Heart right ventricle (tissue), 16 donors: Measurements from ENCODE around the gene SLC17A5. TPM values are rescaled to one million over a fixed set of nuclear protein-coding genes. Genes with fewer than 3 reads are reported as not detected.

Experiments
- ATAC-seq, 8 donors: fragments of 200-7000 bp; cut with Tn5 transposase; one replicate each; pipeline ENCODE4 v1.9.1; 2020; ENCODE audit warnings: mild to moderate bottlenecking in 8 of 8, moderate library complexity in 8 of 8, moderate number of reproducible peaks in 1 of 8
- DNase-seq, 2 donors: peaks; one replicate each; pipeline ENCODE4 v3.0.0-alpha.2; 2020
- H3K27ac ChIP-seq, 10 donors: fragments of 200-600 bp; sonication (generic) in 2 of 10; one replicate each; pipeline versions ENCODE4 v1.5.0 to v1.8.0; 2020 to 2022; ENCODE audit warnings: mild to moderate bottlenecking in 3 of 10
- H3K27me3 ChIP-seq, 7 donors: fragments of 200-600 bp; one replicate each; pipeline ENCODE4 v1.8.0; 2021 to 2022; ENCODE audit warnings: mild to moderate bottlenecking in 2 of 7
- H3K36me3 ChIP-seq, 9 donors: fragments of 200-600 bp; sonication (generic) in 1 of 9; one replicate each; pipeline versions ENCODE4 v1.5.0 to v1.8.0; 2020 to 2022; ENCODE audit warnings: mild to moderate bottlenecking in 2 of 9
- H3K4me1 ChIP-seq, 9 donors: fragments of 200-600 bp; sonication (generic) in 1 of 9; one replicate each; pipeline versions ENCODE4 v1.5.0 to v1.8.0; 2020 to 2022; ENCODE audit warnings: mild to moderate bottlenecking in 4 of 9
- H3K4me3 ChIP-seq, 10 donors: fragments of 200-600 bp; sonication (generic) in 2 of 10; one replicate each; pipeline versions ENCODE4 v1.5.0 to v1.8.0; 2020 to 2022; ENCODE audit warnings: mild to moderate bottlenecking in 7 of 10, moderate library complexity in 2 of 10
- H3K9me3 ChIP-seq, 11 donors: fragments of 200-600 bp in 10 of 11; sonication (generic) in 2 of 11; one replicate each; pipeline versions ENCODE4 v1.5.0 to v1.8.0; 2013 to 2022; ENCODE audit warnings: mild to moderate bottlenecking in 2 of 11, control low read depth in 1 of 11, moderate library complexity in 1 of 11
- CTCF ChIP-seq, 9 donors: fragments of 200-600 bp; sonication (generic) in 2 of 9; IDR thresholded peaks; one replicate each; pipeline versions ENCODE4 v1.5.0 to v1.8.0; 2021 to 2022; ENCODE audit warnings: antibody characterized with exemption in 9 of 9, mild to moderate bottlenecking in 5 of 9, moderate library complexity in 1 of 9
- WGBS, 2 donors: extraction: QIAGEN DNeasy Blood & Tissue Kit; methylation state at CpG; one replicate each; pipeline ENCODE4 v1.1.7; 2013; ENCODE audit warnings: inconsistent platforms in 1 of 2; 5-methylcytosine and 5-hydroxymethylcytosine counted together
- intact Hi-C, 10 donors: fragments of 100-400 bp; cut with DNase I; formaldehyde crosslinking; loops; one replicate each; pipeline versions ENCODE4 v1.11.1 to v1.14.2; 2022
- polyA plus RNA-seq, 2 donors: library from polyadenylated mRNA; stranded (reverse); fragments of 200-250 nt; gene quantifications; one replicate each; pipeline ENCODE4 v1.2.3, GENCODE V29; 2013
- total RNA-seq, 10 donors: library from RNA; stranded (reverse); fragmentation: NEBNext Ultra II Directional in 3 of 10; extraction: Animal tissue kit (Norgen Biotek cat#: 25700) in 3 of 10; gene quantifications; one replicate each; pipeline versions ENCODE4 v1.2.1 to v1.2.4, GENCODE V29; 2021 to 2023
- donor health status: Arrhythmogenic right ventricular cardiomyopathy.
- donor health status: ischemic (EF 13 %, LVEDD 7.1; RV severe dilation, severe dysfunction).
- donor health status: healthy with polysubstance abuse.
- donor health status: DM: no; HTN: yes; CAD: no.
- donor health status: DM: no; HTN: no; CAD: no.
- donor health status: ischemic (EF 25% LVEDD 6.9; RV normal size, moderate dysfunction).
- donor health status: ischemic (EF 25% LVEDD 5.7; RV mildly dilated, moderate dysfunction).
- donor health status: healthy.
- donor health status: DM: yes; HTN: yes; CAD: no.
- donor health status: Ischemic cardiomyopathy.
- donor health status: ischemic (EF 35%, LVEDD 5.7; RV mildly dilated, moderate dysfunction).
- donor health status: nonischemic (EF 11% LVEDD 7.7; RV severe dilation, severe dysfunction).
- donor health status: DM: yes; HTN: yes; CAD: no.
- donor health status: PGD.
- donor health status: ischemic (EF 29% LVEDD 5.4; RV normal size, mild dysfunction).
- donor health status: nonischemic (EF 23%, LVEDD 6.1; RV moderate dilation, normal function).

Gene SLC17A5
- total and polyA plus RNA-seq, 12 donors: 1.9 to 7.6 (median 4.7) TPM

GRCh38 chr6:73608761-73609160 lies 45.0 kb downstream of the SLC17A5 start:
- no peak for TF ChIP-seq CTCF (IDR thresholded peaks at IDR 0.05)
- ATAC-seq: no peak
- WGBS, 2 donors: 94 to 95% methylated on average over 4 of the region's 4 CpGs
- H3K36me3 ChIP-seq: peaks cover 0 to 96% (median 29%) of the 10 kb centered on the region in 9 donors
- no peaks in the 10 kb centered on the region for H3K9me3 ChIP-seq
- DNase-seq: no peak
- no peak overlapping the region for H3K4me3 ChIP-seq
- H3K27ac ChIP-seq: no peak overlapping the region
- intact Hi-C loops: loop anchor here in 1 of 10 donors (5.0 kb wide), 1 partner anchor 91 kb away; no protein-coding TSS in a partner anchor
- peaks cover 0 to 8% (median 0%) of the 10 kb centered on the region in 9 donors for H3K4me1 ChIP-seq
- no peaks in the 10 kb centered on the region for H3K27me3 ChIP-seq

DNA sequence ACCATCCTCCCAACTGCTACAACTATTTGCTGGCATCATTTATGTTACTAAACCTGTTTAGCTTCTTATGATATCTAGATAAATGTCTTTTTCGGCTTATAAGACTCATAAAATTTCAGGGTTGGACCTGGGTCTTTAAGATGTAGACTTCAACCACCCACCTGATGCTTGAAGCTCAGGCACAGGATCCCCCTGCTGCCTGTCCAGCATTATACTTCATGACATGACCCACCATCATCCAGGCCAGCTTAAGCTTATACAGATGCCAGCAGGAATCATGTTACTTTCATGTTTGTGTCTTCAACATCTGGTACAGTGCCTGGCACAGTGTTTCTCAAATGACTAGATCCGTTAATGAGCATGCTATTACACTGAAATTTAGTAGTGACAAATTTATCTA lies 47.4 kb downstream of the SLC17A5 start:
- no peak for DNase-seq
- 89 to 94% methylated on average over 2 of the region's 2 CpGs for WGBS, 2 donors
- intact Hi-C loops: loop anchor here in 1 of 10 donors (5.0 kb wide), 1 partner anchor 89 kb away; no protein-coding TSS in a partner anchor

GRCh38 chr6:73604461-73604860 lies 49.3 kb downstream of the SLC17A5 start:
- no peaks in the 10 kb centered on the region for H3K27me3 ChIP-seq
- 93 to 96% methylated on average over 5 of the region's 5 CpGs for WGBS, 2 donors
- TF ChIP-seq CTCF (IDR thresholded peaks at IDR 0.05): no peak
- DNase-seq: no peak
- intact Hi-C loops: no loop called here
- no peaks in the 10 kb centered on the region for H3K9me3 ChIP-seq
- no peak overlapping the region for H3K4me3 ChIP-seq
- no peak for ATAC-seq
- H3K36me3 ChIP-seq: peaks cover 0 to 85% (median 27%) of the 10 kb centered on the region in 9 donors
- H3K4me1 ChIP-seq: peaks cover 0 to 8% (median 0%) of the 10 kb centered on the region in 9 donors
- H3K27ac ChIP-seq: no peak overlapping the region

More for the DNA sequence above, 47.4 kb downstream of the SLC17A5 start:
- H3K9me3 ChIP-seq: no peaks in the 10 kb centered on the region
- H3K36me3 ChIP-seq: peaks cover 0 to 88% (median 18%) of the 10 kb centered on the region in 9 donors
- H3K4me1 ChIP-seq: peaks cover 0 to 8% (median 0%) of the 10 kb centered on the region in 9 donors
- no peaks in the 10 kb centered on the region for H3K27me3 ChIP-seq
- TF ChIP-seq CTCF (IDR thresholded peaks at IDR 0.05): no peak
- no peak overlapping the region for H3K4me3 ChIP-seq
- H3K27ac ChIP-seq: no peak overlapping the region
- ATAC-seq: no peak

DNA sequence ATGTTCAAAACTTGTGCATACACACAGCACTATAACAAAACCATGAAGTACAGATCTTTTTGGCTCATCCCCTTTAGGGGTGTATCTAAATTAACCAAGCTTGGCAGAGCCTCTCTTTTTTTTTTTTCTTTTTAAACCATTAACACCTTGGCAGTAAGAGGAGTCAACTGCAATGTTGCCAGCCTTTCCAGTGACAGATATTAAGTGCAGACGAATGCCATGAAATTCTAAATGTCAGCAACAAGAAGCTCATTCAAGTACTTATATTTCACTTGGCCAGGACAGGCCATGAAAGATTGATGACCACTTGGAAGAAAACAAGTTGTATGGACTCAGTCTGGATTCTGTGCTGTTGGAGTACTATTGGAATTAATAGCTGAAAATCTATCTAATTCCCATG lies 49.8 kb downstream of the SLC17A5 start:
- no peak overlapping the region for H3K27ac ChIP-seq
- no peak overlapping the region for H3K4me3 ChIP-seq
- H3K36me3 ChIP-seq: peaks cover 0 to 85% (median 31%) of the 10 kb centered on the region in 9 donors
- DNase-seq: no peak
- WGBS, 2 donors: 48 to 58% methylated on average over 1 of the region's 1 CpG
- H3K9me3 ChIP-seq: no peaks in the 10 kb centered on the region
- intact Hi-C loops: no loop called here
- TF ChIP-seq CTCF (IDR thresholded peaks at IDR 0.05): no peak
- ATAC-seq: peak in 6 of 8 donors; percentile 42 to 91 (median 72)
- no peaks in the 10 kb centered on the region for H3K27me3 ChIP-seq
- H3K4me1 ChIP-seq: peaks cover 0 to 8% (median 0%) of the 10 kb centered on the region in 9 donors
